A549 (cell line): ENCODE results near the gene LRRC17.

Experiments used
- CTCF ChIP-seq: fragments of >200 bp; sonication (Bioruptor Twin); formaldehyde crosslinking; IDR thresholded peaks from 3 replicates; pipeline ENCODE4 v1.5.1; 2016
- ESRRA ChIP-seq: fragments of 150-350 bp; IDR thresholded peaks from 2 replicates; pipeline ENCODE4 v1.6.1; 2014; ENCODE audit warnings: mild to moderate bottlenecking, low read length, borderline replicate concordance
- MAX ChIP-seq: IDR thresholded peaks from 2 replicates; pipeline ENCODE4 v1.6.1; 2012
- POLR2A ChIP-seq: IDR thresholded peaks from 2 replicates; pipeline ENCODE4 v1.6.1; 2012; ENCODE audit warnings: mild to moderate bottlenecking, low read length
- POLR2AphosphoS2 ChIP-seq: conservative IDR thresholded peaks from 2 replicates; pipeline ENCODE4 v1.6.1; 2012; ENCODE audit warnings: low read length, improper control_type of control experiment, inconsistent platforms
- RNF2 ChIP-seq: fragments of 200-600 bp; sonication (generic); IDR thresholded peaks from 2 replicates; pipeline ENCODE4 v1.6.1; 2016; ENCODE audit warnings: low read depth, mild to moderate bottlenecking, antibody characterized with exemption, moderate library complexity, borderline replicate concordance

- no peak for TF ChIP-seq CTCF
- TF ChIP-seq MAX = no peak
- TF ChIP-seq ESRRA = no peak
- no peak for TF ChIP-seq RNF2
- TF ChIP-seq POLR2A = no peak
- no peak for TF ChIP-seq POLR2AphosphoS2
Observed at GRCh38 chr7:102872460-102872859, 40.3 kb upstream of the LRRC17 start.
